Nephron (organoid): ENCODE measurements around the gene PRDM16.

Experiments
- H3K27ac Mint-ChIP-seq, 3 experiments: 2 replicates each; pipeline ENCODE4 v1.8.0; 2020; ENCODE audit warnings: mixed read lengths in 3 of 3, mild to moderate bottlenecking in 2 of 3, moderate library complexity in 1 of 3
- H3K27me3 Mint-ChIP-seq: 2 replicates; pipeline ENCODE4 v1.8.0; 2021; ENCODE audit warnings: low read depth, mild to moderate bottlenecking, moderate library complexity, mixed read lengths
- H3K36me3 Mint-ChIP-seq: 2 replicates; pipeline ENCODE4 v1.8.0; 2020; ENCODE audit warnings: low read depth, mixed read lengths
- H3K4me1 Mint-ChIP-seq: 2 replicates; pipeline ENCODE4 v1.8.0; 2020; ENCODE audit warnings: mixed read lengths
- H3K4me3 Mint-ChIP-seq, 3 experiments: 2 replicates each; pipeline ENCODE4 v1.8.0; 2020; ENCODE audit warnings: mild to moderate bottlenecking in 3 of 3, mixed read lengths in 3 of 3, moderate library complexity in 2 of 3
- H3K9me3 Mint-ChIP-seq: 2 replicates; pipeline ENCODE4 v1.8.0; 2020; ENCODE audit warnings: mixed read lengths
- CTCF ChIP-seq, 3 experiments: fragments of 200-600 bp; sonication (generic); IDR thresholded peaks; one replicate each; pipeline ENCODE4 v1.5.0; 2021; ENCODE audit warnings: antibody characterized with exemption in 3 of 3; ENCODE audit not compliant: unreplicated experiment in 3 of 3

PRDM16 gene

DNA sequence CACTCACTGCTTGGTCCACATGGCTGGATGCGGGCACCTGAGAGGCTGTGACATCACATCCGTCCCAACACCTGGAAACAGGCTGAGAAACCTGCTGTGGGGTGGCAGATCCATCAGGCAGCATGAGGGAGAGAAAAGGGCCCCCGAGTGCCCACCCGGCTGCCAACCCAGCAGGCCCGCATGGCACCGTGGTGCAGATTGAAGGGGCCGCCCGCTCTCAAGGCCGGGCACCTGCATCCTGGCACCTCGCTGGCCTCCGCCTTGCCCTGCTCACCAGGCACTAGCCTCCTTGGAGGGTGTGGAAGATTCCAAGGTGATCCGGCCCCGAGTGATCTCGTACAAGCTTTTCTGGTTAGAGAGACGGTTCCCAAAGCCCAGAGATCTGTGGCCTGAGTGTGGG lies 110.5 kb downstream of the PRDM16 start:
- no peak for TF ChIP-seq CTCF (IDR thresholded peaks at IDR 0.05; ENCODE audit: unreplicated experiment in 3 of 3)
- Mint-ChIP-seq H3K4me1 (peaks cover 17% of the 10 kb centered on the region), H3K36me3 (no peaks in the 10 kb centered on the region), H3K27me3 (peaks cover 36% of the 10 kb centered on the region), H3K9me3 (no peaks in the 10 kb centered on the region), H3K27ac (no peak overlapping the region), H3K4me3 (no peak overlapping the region)

GRCh38 chr1:3180915-3181314 lies 111.9 kb downstream of the PRDM16 start:
- H3K27me3 Mint-ChIP-seq: peaks cover 33% of the 10 kb centered on the region
- H3K36me3 Mint-ChIP-seq: no peaks in the 10 kb centered on the region
- no peaks in the 10 kb centered on the region for H3K9me3 Mint-ChIP-seq
- no peak overlapping the region for H3K4me3 Mint-ChIP-seq
- no peak overlapping the region for H3K27ac Mint-ChIP-seq
- peaks cover 11% of the 10 kb centered on the region for H3K4me1 Mint-ChIP-seq
- no peak for TF ChIP-seq CTCF (IDR thresholded peaks at IDR 0.05; ENCODE audit: unreplicated experiment in 3 of 3)

DNA sequence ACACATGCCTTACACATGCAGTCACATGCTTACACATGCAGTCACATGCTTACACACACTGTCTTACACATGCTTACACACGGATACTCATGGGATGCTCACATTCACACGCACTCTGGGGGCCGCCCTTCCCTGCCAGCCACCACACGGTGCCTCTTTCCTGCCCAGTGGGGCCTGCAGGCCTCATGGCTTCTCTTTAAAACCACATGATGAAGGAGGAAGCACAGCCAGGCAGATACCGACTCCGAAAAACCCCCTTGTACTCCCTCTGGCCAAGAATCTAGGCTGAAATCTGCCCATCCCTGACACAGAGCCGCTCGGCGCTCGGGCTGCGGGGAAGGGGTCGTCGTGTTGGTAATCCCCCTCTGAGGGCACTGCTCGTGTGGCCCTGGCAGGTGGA lies 113.0 kb downstream of the PRDM16 start:
- Mint-ChIP-seq H3K27me3 (peaks cover 40% of the 10 kb centered on the region), H3K4me1 (peaks cover 18% of the 10 kb centered on the region), H3K27ac (no peak overlapping the region), H3K9me3 (no peaks in the 10 kb centered on the region), H3K36me3 (no peaks in the 10 kb centered on the region), H3K4me3 (no peak overlapping the region)
- TF ChIP-seq CTCF (IDR thresholded peaks at IDR 0.05; ENCODE audit: unreplicated experiment in 3 of 3): no peak

- Mint-ChIP-seq H3K36me3 (no peaks in the 10 kb centered on the region), H3K4me3 (no peak overlapping the region), H3K27me3 (peaks cover 48% of the 10 kb centered on the region), H3K9me3 (no peaks in the 10 kb centered on the region), H3K27ac (peak overlapping the region in 1 of 3 experiments; percentile 41), H3K4me1 (peaks cover 18% of the 10 kb centered on the region)
- TF ChIP-seq CTCF (IDR thresholded peaks at IDR 0.05; ENCODE audit: unreplicated experiment in 3 of 3): no peak
Measured at GRCh38 chr1:3183411-3183810, 114.4 kb downstream of the PRDM16 start.

- Mint-ChIP-seq H3K4me1 (peaks cover 18% of the 10 kb centered on the region), H3K27me3 (peaks cover 48% of the 10 kb centered on the region), H3K27ac (peak overlapping the region in 1 of 3 experiments; percentile 41), H3K36me3 (no peaks in the 10 kb centered on the region), H3K9me3 (no peaks in the 10 kb centered on the region), H3K4me3 (no peak overlapping the region)
- no peak for TF ChIP-seq CTCF (IDR thresholded peaks at IDR 0.05; ENCODE audit: unreplicated experiment in 3 of 3)
Measured at GRCh38 chr1:3183813-3184212, 114.8 kb downstream of the PRDM16 start.

DNA sequence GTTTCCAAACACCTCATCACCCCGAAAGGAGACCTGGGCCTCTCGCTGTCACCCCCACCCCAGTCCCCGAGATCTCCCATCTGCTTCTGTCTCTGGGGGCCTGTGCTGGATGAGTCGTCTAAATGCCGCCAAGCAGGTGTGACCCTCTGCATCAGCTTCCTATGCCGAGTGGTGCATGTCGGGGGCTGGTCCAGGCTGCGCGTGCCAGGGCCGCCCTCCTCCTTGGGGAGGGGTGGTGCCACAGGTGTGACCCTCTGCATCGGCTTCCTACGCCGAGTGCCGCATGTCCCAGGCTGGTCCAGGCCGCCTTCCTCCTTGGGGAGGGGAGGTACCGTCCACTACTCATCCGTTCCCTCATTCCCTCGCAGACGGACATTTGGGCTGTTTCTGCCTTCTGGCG lies 115.7 kb downstream of the PRDM16 start:
- peaks cover 54% of the 10 kb centered on the region for H3K27me3 Mint-ChIP-seq
- no peaks in the 10 kb centered on the region for H3K36me3 Mint-ChIP-seq
- TF ChIP-seq CTCF (IDR thresholded peaks at IDR 0.05; ENCODE audit: unreplicated experiment in 3 of 3): no peak
- H3K9me3 Mint-ChIP-seq: no peaks in the 10 kb centered on the region
- H3K4me3 Mint-ChIP-seq: no peak overlapping the region
- no peak overlapping the region for H3K27ac Mint-ChIP-seq
- peaks cover 18% of the 10 kb centered on the region for H3K4me1 Mint-ChIP-seq
